Measurements from ENCODE around the gene LRRC32.
A peak's percentile ranks its signal among the peaks of the same experiment; 100 is the strongest.

Gene LRRC32

GRCh38 chr11:76693806-76694205 is 23.3 kb upstream of the LRRC32 start:
- TF ChIP-seq CTCF (IDR thresholded peaks at IDR 0.05; ENCODE audit: low read depth, low read length), result no peak
- no peak overlapping the region for H3K4me3 ChIP-seq (replicated peaks in 1 of 2; ENCODE audit: low read depth in 2 of 2, low read length in 2 of 2)
- DNase-seq (ENCODE audit: low read depth in 2 of 2), result no peak

GRCh38 chr11:76692956-76693355 is 22.4 kb upstream of the LRRC32 start:
- DNase-seq (ENCODE audit: low read depth in 2 of 2), result no peak
- no peak for TF ChIP-seq CTCF (IDR thresholded peaks at IDR 0.05; ENCODE audit: low read depth, low read length)
- no peak overlapping the region for H3K4me3 ChIP-seq (replicated peaks in 1 of 2; ENCODE audit: low read depth in 2 of 2, low read length in 2 of 2)

GRCh38 chr11:76691655-76692054 is 21.1 kb upstream of the LRRC32 start:
- no peak for DNase-seq (ENCODE audit: low read depth in 2 of 2)
- TF ChIP-seq CTCF (IDR thresholded peaks at IDR 0.05; ENCODE audit: low read depth, low read length), result no peak
- H3K4me3 ChIP-seq (replicated peaks in 1 of 2; ENCODE audit: low read depth in 2 of 2, low read length in 2 of 2), result no peak overlapping the region

GRCh38 chr11:76690736-76691135 is 20.2 kb upstream of the LRRC32 start:
- H3K4me3 ChIP-seq (replicated peaks in 1 of 2; ENCODE audit: low read depth in 2 of 2, low read length in 2 of 2), result no peak overlapping the region
- DNase-seq (ENCODE audit: low read depth in 2 of 2), result peak; percentile 74 to 93
- TF ChIP-seq CTCF (IDR thresholded peaks at IDR 0.05; ENCODE audit: low read depth, low read length), result no peak

- no peak overlapping the region for H3K4me3 ChIP-seq (replicated peaks in 1 of 2; ENCODE audit: low read depth in 2 of 2, low read length in 2 of 2)
- TF ChIP-seq CTCF (IDR thresholded peaks at IDR 0.05; ENCODE audit: low read depth, low read length), result no peak
- DNase-seq (ENCODE audit: low read depth in 2 of 2), result no peak
These were observed 19.0 kb upstream of the LRRC32 start for GRCh38 chr11:76689313-76690260.

- no peak for DNase-seq (ENCODE audit: low read depth in 2 of 2)
- TF ChIP-seq CTCF (IDR thresholded peaks at IDR 0.05; ENCODE audit: low read depth, low read length), result no peak
- no peak overlapping the region for H3K4me3 ChIP-seq (replicated peaks in 1 of 2; ENCODE audit: low read depth in 2 of 2, low read length in 2 of 2)
These were observed 17.6 kb upstream of the LRRC32 start for GRCh38 chr11:76688146-76688545.

Measured in cardiac fibroblast (primary cell).